ENCODE results near the gene MOSPD3.

MOSPD3 gene

DNA sequence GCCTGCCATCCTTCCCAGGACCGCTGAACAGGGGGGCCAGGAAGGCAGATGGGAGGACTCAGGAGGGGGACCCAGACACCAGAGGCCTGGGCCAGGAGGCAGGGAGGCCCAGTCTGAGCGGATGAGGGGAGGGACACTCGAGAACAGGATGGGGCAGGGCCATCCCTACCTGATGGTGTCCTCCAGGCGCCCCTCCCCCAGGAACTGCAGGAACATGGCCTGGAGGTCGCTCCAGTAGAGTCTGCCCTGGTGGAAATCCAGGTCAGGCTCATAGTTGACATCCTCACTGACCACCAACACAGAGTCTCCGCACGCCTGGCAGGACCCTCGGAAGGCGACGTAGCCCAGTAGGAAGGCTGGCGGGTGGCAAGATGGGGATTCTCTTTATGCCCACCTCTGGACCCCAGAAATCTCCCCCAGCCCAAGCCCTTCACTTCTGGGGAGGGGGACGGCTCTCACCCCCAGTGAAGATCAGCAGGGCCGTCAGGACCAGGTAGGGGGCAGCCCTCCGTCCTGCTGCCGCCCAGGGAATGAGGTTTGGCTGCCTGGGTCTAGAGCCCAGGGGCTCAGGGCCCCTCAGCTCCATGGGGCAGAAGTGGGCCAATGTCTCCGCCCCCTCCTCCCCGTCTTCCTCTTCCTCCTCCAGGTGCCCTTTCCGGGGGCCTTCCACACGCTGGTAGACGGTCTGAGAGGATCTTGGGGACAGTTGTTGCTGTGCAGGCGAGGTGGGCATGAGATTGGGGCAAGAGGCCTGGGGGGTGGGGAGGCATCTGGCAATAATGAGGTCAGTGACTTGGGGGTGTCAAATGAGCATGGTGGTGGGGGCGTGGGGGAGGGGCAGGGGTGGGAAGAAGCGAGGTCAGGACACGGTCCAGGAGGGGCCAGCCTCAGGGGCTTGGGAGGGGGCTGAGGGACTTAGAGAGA lies 28.4 kb downstream of the MOSPD3 start:
- ChIA-PET POLR2A (no interaction called here), CTCF (no interaction called here)
- DNase-seq (ENCODE audit: extremely low spot score): no peak
- TF ChIP-seq ZNF384 (IDR thresholded peaks at IDR 0.05): no peak
- no peak for TF ChIP-seq SP1 (IDR thresholded peaks at IDR 0.05)
- no peak for TF ChIP-seq HDGF (IDR thresholded peaks at IDR 0.05; ENCODE audit: borderline replicate concordance)
- no peak for TF ChIP-seq SUZ12 (IDR thresholded peaks at IDR 0.05)
- no peak for TF ChIP-seq ARNT (IDR thresholded peaks at IDR 0.05)
- TF ChIP-seq LEF1 (IDR thresholded peaks at IDR 0.05; ENCODE audit: borderline replicate concordance): no peak
- no peak for TF ChIP-seq FOXA1 (IDR thresholded peaks at IDR 0.05)
- no peak for TF ChIP-seq TARDBP (IDR thresholded peaks at IDR 0.05)
- TF ChIP-seq L3MBTL2 (conservative IDR thresholded peaks at IDR 0.05): no peak
- TF ChIP-seq FOXM1 (IDR thresholded peaks at IDR 0.05; ENCODE audit: borderline replicate concordance): no peak
- no peak for TF ChIP-seq ELF4 (IDR thresholded peaks at IDR 0.05)
- TF ChIP-seq NFRKB (IDR thresholded peaks at IDR 0.05): no peak
- no peak for TF ChIP-seq CTBP1 (IDR thresholded peaks at IDR 0.05; ENCODE audit: borderline replicate concordance)
- no peak for TF ChIP-seq BHLHE40 (IDR thresholded peaks at IDR 0.05; ENCODE audit: borderline replicate concordance)
- TF ChIP-seq FOXK2 (IDR thresholded peaks at IDR 0.05): no peak
- TF ChIP-seq, protein P1, sequence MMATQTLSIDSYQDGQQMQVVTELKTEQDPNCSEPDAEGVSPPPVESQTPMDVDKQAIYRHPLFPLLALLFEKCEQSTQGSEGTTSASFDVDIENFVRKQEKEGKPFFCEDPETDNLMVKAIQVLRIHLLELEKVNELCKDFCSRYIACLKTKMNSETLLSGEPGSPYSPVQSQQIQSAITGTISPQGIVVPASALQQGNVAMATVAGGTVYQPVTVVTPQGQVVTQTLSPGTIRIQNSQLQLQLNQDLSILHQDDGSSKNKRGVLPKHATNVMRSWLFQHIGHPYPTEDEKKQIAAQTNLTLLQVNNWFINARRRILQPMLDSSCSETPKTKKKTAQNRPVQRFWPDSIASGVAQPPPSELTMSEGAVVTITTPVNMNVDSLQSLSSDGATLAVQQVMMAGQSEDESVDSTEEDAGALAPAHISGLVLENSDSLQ (IDR thresholded peaks at IDR 0.05): no peak

DNA sequence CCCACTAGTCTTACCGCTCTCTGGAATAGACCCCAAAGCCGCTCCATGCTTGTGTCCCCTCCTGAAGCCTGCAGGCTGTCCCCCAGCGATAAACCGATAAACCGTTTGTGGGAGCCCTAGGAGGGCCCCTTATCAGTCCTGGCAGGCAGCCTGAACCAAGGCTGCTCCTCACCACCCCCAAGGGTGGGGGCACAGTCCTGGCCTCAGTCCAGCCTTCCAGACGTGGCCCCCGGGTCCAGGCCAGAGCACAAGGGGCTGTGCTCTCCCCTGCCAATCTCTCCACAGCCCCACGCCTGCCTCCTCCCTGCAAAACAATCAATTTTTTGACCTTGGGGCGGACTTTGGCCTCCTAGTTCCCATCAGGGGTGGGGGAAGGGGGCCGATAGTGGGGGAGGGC lies 29.1 kb downstream of the MOSPD3 start, which contains the start of gene TFR2:
Gene TFR2, minus strand, starts transcription at position 90 of the 397 bp plus-strand sequence. Its CDS starts 43 bp downstream, at position 47.
- DNase-seq (ENCODE audit: extremely low spot score): no peak
- TF ChIP-seq HDGF (IDR thresholded peaks at IDR 0.05; ENCODE audit: borderline replicate concordance): no peak
- no peak for TF ChIP-seq ZNF384 (IDR thresholded peaks at IDR 0.05)
- no peak for TF ChIP-seq SUZ12 (IDR thresholded peaks at IDR 0.05)
- TF ChIP-seq, protein P1 (IDR thresholded peaks at IDR 0.05): no peak
- no peak for TF ChIP-seq FOXA1 (IDR thresholded peaks at IDR 0.05)
- no peak for TF ChIP-seq NFRKB (IDR thresholded peaks at IDR 0.05)
- no peak for TF ChIP-seq FOXK2 (IDR thresholded peaks at IDR 0.05)
- TF ChIP-seq SP1 (IDR thresholded peaks at IDR 0.05): no peak
- TF ChIP-seq ELF4 (IDR thresholded peaks at IDR 0.05): no peak
- TF ChIP-seq LEF1 (IDR thresholded peaks at IDR 0.05; ENCODE audit: borderline replicate concordance): no peak
- ChIA-PET CTCF (interaction anchor here (1.3 kb wide), 1 partner anchor 12 kb away, joined by 3 read pairs; no protein-coding TSS in a partner anchor), POLR2A (no interaction called here)

DNA sequence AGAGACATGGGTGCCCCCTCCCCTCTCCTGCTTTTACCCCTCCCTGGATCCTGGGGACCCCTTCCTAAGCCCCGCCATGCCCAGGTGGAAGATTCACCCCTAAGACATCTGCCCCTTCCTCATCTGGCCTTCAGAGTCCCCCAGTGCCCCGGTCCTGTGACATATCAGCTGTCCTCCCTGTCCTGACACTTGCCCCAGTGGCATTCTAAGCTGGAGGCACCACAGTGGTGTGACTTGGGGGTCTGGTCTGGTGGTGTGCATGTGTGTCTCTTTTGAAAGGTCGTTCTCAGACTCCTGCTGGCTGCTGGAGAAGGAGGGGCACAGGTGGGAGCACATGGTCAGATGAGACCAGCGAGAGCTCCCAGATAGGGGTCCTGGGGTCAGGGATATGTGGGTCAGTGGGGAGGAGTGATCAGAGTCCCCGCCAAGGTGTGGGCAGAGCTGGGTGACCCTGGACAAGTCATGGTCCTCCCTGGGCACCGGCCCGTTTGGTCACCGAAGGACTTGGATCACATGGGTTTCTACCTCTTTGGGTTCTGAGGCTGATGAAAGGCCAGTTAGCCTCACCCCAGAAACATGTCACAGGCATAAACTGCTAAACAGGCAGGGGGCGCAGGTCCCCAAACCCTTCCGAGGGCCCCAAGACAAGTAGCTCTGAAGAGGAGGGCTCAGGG lies 29.7 kb downstream of the MOSPD3 start:
- TF ChIP-seq ELF4 (IDR thresholded peaks at IDR 0.05) (no peak), ZNF384 (IDR thresholded peaks at IDR 0.05) (no peak), FOXA1 (IDR thresholded peaks at IDR 0.05) (no peak), SUZ12 (IDR thresholded peaks at IDR 0.05) (no peak), NFRKB (IDR thresholded peaks at IDR 0.05) (no peak), FOXK2 (IDR thresholded peaks at IDR 0.05) (no peak), LEF1 (IDR thresholded peaks at IDR 0.05; ENCODE audit: borderline replicate concordance) (no peak), ARNT (IDR thresholded peaks at IDR 0.05) (no peak), FOXM1 (IDR thresholded peaks at IDR 0.05; ENCODE audit: borderline replicate concordance) (no peak), SP1 (IDR thresholded peaks at IDR 0.05) (no peak), L3MBTL2 (conservative IDR thresholded peaks at IDR 0.05) (no peak), BHLHE40 (IDR thresholded peaks at IDR 0.05; ENCODE audit: borderline replicate concordance) (no peak), CTBP1 (IDR thresholded peaks at IDR 0.05; ENCODE audit: borderline replicate concordance) (no peak), HDGF (IDR thresholded peaks at IDR 0.05; ENCODE audit: borderline replicate concordance) (no peak)
- TF ChIP-seq, protein P1 (IDR thresholded peaks at IDR 0.05): no peak
- POLR2A ChIA-PET: no interaction called here
- CTCF ChIA-PET: interaction anchor here (0.5 to 1.3 kb wide), 2 partner anchors 13 to 162 kb away, joined by 3 to 4 read pairs; no protein-coding TSS in a partner anchor
- DNase-seq (ENCODE audit: extremely low spot score): no peak

DNA sequence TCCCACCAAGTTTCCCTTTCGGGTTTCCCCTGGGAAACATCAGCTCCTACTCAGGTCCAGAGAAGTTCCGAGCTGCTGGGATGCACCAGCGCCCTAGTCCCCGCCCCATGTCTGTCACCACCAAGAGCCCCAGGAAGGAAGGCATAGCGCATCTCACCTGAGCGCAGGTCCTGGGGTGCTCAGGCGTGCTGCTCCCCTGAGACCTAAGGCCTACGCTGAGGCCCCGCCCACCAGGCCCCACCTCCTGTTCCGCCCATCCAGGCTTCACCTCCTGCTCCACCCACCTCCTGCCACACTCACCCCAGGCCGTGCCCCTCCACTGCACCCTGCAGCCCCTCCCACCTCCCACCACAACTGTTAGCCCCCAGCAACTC lies 30.2 kb downstream of the MOSPD3 start:
- CTCF ChIA-PET: interaction anchor here (0.5 to 1.3 kb wide), 2 partner anchors 14 to 162 kb away, joined by 3 to 4 read pairs; no protein-coding TSS in a partner anchor
- TF ChIP-seq ZNF384 (IDR thresholded peaks at IDR 0.05): no peak
- TF ChIP-seq ARNT (IDR thresholded peaks at IDR 0.05): no peak
- no peak for TF ChIP-seq HDGF (IDR thresholded peaks at IDR 0.05; ENCODE audit: borderline replicate concordance)
- TF ChIP-seq SUZ12 (IDR thresholded peaks at IDR 0.05): no peak
- TF ChIP-seq FOXK2 (IDR thresholded peaks at IDR 0.05): no peak
- no peak for TF ChIP-seq BHLHE40 (IDR thresholded peaks at IDR 0.05; ENCODE audit: borderline replicate concordance)
- TF ChIP-seq NFRKB (IDR thresholded peaks at IDR 0.05): no peak
- no peak for TF ChIP-seq FOXA1 (IDR thresholded peaks at IDR 0.05)
- no peak for TF ChIP-seq CTBP1 (IDR thresholded peaks at IDR 0.05; ENCODE audit: borderline replicate concordance)
- no peak for TF ChIP-seq TARDBP (IDR thresholded peaks at IDR 0.05)
- TF ChIP-seq SP1 (IDR thresholded peaks at IDR 0.05): no peak
- POLR2A ChIA-PET: no interaction called here
- DNase-seq (ENCODE audit: extremely low spot score): no peak

DNA sequence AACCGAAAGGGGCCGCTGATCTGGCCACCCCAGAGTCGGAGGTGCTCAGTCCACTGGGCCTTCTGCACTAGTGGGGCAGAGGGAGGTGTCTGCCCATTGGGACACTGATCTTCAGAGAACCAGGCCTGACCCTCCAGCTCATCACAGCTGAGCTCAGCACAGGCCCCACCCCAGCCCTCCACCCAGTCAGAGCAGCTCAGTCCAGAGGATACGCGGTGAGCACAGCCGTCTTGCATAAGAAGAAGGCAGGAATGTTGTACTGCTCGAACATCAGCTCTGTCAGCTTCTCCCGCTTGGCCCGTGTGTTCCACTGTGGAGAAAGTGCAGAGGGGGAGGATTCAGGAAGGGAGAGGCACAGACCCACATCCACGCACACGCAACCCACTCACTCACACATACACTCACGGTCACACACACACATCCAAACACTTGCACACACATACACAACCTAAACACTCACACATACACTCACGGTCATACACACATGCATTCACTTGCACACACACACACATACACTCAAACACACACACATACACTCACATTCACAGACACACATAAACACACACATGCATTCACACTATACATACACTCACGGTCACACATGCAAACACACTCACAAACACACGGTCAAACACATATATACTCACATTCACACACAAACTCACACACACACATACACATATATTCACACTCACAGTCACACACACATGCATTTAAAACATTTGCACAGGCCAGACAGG lies 37.7 kb downstream of the MOSPD3 start:
- POLR2A ChIA-PET: interaction anchor here (0.6 kb wide), 1 partner anchor 55 kb away, joined by 3 read pairs; no protein-coding TSS in a partner anchor
- TF ChIP-seq HDGF (IDR thresholded peaks at IDR 0.05; ENCODE audit: borderline replicate concordance) (no peak), CTBP1 (IDR thresholded peaks at IDR 0.05; ENCODE audit: borderline replicate concordance) (no peak), FOXK2 (IDR thresholded peaks at IDR 0.05) (no peak), ELF4 (IDR thresholded peaks at IDR 0.05) (no peak), LEF1 (IDR thresholded peaks at IDR 0.05; ENCODE audit: borderline replicate concordance) (no peak), FOXM1 (IDR thresholded peaks at IDR 0.05; ENCODE audit: borderline replicate concordance) (no peak), FOXA1 (IDR thresholded peaks at IDR 0.05) (no peak), ARNT (IDR thresholded peaks at IDR 0.05) (no peak), ZNF384 (IDR thresholded peaks at IDR 0.05) (no peak), L3MBTL2 (conservative IDR thresholded peaks at IDR 0.05) (no peak), NFRKB (IDR thresholded peaks at IDR 0.05) (no peak)
- TF ChIP-seq, protein P1 (IDR thresholded peaks at IDR 0.05): no peak
- no peak for DNase-seq (ENCODE audit: extremely low spot score)
- CTCF ChIA-PET: no interaction called here

Measured in HEK293T (cell line).